Stimulated activated CD8-positive, alpha-beta memory T cell treated with anti-CD3 and anti-CD28 coated beads, Interleukin-4, amount 100 ng/mL, for 24 hours (primary cell): ENCODE measurements around the gene TRAF3IP3.
A peak's percentile ranks its signal among the peaks of the same experiment; 100 is the strongest.
"Not testable (repeated sequence)": the region's sequence is repeated elsewhere in the genome, so short reads cannot be mapped to it uniquely, and the experiment has no call there.

ENCODE experiments used
- DNase-seq: peaks from one replicate; pipeline ENCODE4 v3.0.0-alpha.2; 2020; ENCODE audit warnings: low read depth

Gene TRAF3IP3

DNA sequence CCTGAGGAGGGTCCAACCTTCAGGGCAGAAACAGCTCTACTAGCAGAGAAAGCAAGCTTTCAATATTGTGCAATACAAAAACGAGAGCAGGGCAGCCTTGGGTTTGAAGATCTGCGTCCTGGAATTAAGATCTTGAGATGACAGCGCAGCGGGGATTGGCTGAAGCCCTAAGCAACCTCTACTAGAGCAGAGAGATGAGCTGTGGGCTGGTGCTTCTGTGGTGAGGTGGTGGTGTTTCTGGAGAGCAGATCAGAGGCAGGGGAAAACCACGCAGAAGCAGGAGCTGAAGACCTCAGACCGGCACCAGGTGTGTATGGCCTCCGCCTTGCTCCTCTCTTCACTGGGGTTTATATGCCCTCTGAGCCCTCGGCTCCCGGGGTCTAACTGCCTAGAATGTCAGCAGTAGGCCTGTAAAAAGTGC is 12.5 kb downstream of the TRAF3IP3 start:
- DNase-seq = peak; percentile 63

GRCh38 chr1:209769171-209769904 is 13.5 kb downstream of the TRAF3IP3 start:
- DNase-seq = peak; percentile 64

DNA sequence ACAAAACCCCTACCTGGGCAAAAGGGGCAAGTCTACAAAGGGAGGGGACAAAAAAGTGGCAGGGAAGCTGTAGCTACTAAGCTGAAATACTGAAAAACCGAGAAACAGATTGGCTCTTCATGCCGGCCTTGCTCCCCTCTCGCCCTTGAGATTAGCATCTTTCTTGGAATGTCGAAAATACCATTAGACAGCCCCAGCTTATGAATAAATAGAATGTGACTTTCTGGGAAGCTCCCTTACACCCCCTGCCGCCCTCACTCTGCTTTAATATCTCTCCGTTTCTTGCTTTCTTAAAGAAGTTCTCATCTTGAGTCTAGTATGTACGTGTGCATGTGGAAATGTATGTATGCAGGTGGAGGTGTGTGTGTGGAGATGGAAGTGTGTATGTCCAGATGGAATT is 14.1 kb downstream of the TRAF3IP3 start:
- DNase-seq = no peak

GRCh38 chr1:209770636-209771415 is 15.0 kb downstream of the TRAF3IP3 start:
- DNase-seq = no peak

- DNase-seq = no peak
These were observed 16.3 kb downstream of the TRAF3IP3 start for GRCh38 chr1:209772126-209772525.

DNA sequence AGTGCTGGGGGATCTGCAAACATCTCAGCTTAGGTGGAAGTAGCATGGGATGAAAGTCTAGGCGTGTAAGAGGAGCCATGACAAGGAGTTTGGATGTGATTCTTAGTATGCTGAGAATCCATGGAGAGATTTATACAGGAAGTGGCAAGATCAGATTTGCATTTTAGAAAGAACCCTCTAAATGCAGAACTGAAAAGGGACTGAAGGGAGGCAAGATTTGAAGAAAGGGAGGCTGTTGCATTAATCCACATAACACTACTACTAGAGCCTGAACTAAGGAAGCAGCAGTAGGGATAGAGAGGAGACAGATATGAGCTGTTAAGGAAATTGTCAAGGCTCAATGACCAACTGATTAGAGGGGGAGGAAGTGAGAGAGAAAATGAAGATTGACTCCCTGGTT is 18.7 kb downstream of the TRAF3IP3 start:
- DNase-seq = no peak

DNA sequence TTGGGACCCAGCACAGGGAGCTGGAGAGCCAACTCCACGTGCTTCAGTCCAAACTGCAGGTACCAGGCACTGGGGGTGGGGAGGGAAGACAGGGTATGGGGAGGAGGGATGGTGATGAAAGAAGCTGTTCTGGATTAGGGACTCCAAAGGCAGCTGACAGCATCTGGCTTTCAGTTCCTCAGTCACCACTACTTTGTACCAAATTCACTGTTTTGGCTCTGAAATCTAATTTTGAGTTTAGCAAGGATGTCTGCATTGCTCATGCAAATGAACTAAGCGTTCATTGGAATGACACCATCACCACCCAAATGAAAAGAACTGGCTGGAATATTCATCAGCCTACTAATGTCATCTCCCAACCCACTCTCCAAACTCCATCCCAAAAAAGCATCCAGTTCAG is 19.8 kb downstream of the TRAF3IP3 start:
- no peak for DNase-seq

DNA sequence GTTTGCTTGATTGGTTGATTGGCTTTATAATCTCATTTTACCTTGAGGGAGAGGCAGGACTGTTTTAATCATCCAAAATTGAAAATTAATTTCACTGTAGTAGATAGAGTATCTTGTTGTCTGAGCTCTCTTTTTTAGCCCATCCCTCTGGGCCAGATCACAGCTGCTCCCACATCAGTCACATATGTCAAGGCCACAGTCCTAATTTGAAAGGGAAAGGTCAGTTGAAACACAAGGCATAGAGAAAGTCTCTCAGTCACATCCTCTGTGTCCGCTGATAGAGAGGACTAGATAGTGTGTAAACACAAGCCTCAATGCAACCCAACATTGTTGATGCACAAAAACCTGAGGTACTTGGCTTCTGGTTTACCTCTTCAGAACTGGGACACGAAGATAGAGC is 21.7 kb downstream of the TRAF3IP3 start:
- DNase-seq = no peak

DNA sequence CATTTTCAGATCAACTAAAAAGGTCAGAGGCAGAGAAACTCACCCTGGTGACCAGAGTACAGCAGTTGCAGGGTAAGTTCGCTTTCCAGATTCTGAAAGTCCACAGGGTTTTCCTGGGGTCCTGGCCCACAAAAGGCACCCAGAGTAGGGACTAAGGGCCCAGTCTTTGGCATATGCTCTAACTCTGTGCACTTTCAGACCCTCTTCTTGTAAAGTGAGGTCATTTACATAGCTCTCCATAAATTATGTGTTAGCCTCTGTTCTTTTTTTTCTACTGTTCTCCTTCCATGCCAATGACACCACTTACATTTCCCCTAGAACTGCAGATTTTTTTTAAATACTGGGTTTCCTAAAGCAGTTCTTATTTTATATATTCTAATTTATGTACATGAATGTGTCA is 22.2 kb downstream of the TRAF3IP3 start:
- DNase-seq = no peak

DNA sequence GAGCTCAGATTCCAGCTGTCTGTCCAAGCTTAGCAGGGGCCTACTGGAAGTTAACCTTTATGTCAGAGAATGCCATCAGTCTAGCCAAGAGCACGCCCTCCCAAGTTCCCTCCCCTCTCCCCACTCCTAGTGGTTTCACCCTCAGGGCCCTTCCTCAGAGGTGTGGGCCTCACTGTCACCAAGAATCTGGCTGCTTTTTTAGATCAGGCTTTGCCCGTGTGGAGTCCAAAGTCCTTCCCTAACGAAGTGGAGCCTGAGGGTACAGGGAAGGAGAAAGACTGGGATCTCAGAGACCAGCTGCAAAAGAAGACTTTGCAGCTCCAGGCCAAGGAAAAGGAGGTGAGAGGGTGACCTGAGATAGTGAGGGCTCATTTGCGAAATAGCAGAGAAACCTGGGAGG is 24.4 kb downstream of the TRAF3IP3 start:
- no peak for DNase-seq

- no peak for DNase-seq
These were observed 27.5 kb downstream of the TRAF3IP3 start for GRCh38 chr1:209783386-209783785.

DNA sequence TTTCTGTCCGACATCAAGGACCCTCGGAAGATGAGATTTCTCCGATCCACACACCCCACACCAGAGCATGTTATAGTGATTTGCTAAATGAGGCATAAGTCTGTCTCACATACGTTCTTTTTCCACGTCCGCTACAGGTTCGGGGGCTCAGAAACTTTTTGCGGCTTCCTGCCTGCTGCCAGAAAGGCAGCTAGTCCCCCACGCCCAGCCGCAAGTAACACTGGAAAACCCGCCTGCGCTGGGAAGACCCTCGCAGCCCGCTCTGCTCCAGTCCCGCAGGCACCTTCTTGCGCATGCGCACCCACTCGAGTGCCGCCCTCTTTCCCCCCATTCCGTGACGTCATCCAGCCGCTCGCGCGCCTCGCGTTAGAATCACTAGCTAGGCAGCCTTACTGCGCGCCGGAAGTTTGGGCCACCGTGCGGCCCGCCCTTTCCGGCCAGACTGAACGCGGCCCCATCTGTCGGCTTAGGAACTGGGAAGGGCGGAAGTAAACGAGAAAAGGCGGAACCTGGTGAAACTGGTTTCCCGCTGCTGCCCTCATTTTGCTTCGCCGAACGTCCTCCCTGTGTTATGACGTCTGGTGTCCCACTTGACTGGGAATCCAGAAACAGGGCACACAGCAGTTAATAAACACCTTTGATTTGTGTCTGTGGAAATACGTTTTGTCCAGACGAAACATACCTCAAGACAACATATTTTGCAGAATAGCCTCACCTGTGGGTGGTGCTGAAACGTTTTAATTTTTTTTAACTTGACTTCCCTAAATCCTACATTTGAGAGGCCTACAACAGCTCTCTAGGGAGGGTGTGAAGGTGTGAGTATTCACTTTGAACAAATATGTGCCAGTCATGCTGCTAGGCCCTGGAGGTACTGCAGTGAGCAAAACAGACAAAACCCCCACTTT is 28.7 kb downstream of the TRAF3IP3 start, which contains the start of gene C1orf74:
C1orf74 (minus strand) TSS at position 295 of the 905 bp plus-strand sequence. CDS start 925 bp downstream, outside the sequence.
- peak; percentile 100 for DNase-seq

GRCh38 chr1:209785592-209785991 is 29.7 kb downstream of the TRAF3IP3 start:
- no peak for DNase-seq

GRCh38 chr1:209786146-209786545 is 30.3 kb downstream of the TRAF3IP3 start:
- no peak for DNase-seq

DNA sequence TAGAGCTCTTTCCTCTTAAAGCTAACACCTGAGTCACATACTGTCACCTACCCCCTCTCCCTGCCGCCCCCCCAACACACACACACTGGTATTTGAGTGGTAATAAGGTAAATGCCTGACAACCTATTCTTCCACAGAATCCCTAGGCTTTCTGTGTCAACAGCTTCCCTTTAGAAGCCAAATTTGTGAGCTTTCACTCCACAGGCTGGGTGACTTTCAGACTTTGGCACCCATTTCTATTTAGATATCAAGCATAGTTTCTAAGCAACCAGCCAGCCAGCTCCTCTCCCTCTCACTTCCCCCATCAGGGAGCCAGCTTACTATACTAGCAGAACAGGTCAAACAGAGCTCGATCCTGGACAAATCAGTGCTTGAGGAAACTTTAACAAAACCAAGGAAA is 31.7 kb downstream of the TRAF3IP3 start:
- DNase-seq = no peak

GRCh38 chr1:209789245-209789644 is 33.4 kb downstream of the TRAF3IP3 start:
- DNase-seq = no peak

DNA sequence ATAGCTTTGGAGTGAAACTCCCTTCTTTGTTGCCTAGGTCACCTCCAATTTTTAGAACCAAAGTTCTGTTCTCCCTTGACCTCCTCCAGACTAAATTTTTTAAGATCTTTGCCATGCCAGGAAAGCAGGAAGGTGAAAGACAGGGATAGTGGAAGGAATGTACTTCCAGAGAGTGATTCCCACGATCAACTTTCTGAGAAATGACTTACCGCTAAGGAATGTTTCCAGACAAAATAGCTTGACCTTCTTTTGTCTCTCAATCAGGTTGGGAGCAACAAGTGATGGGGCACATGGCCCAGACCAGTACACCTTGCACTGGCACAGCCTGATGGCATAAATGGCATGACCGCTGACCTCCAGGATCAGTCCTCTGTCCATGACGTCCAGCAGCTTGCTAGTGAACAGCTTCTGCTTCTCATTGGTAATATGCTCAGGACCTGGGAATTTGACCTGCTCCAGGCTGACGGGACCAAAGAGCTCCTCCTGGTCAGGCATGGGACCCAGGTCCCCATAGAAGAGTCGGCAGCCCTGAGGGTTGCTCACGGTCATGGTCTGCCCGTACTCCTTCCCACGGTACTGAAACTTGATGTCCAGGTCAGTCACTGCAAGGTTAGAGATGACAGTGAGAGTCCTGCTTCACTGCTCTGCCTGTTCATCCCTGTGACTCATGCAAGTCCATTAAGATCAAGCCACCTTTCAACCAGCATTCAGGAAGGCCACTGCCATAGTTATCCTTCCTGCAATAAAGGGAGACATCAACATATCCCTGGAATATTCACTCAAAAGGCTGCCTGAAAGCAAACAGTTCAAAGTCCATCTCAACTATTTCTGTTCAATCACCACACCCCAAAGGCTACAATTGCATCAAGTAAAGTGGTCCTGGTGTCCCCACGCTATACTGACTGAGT is 34.7 kb downstream of the TRAF3IP3 start:
- no peak for DNase-seq

DNA sequence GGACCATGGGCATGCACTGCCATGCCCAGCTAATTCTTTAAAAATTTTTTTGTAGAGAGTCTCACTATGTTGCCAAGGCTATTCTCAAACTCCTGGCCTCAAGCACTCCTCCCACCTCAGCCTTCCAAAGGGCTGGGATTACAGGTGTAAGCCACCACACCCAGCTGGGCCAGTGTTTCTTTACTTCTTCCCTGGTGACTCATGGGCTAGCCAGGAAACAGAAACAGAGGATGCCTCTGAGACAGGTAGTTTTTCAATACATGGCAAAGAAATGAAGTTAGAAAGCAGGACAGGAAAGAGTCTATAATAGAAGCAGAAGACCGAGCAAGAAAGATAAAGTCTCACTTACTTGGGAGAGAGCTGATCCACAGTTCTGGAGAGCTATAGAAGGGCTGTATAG is 36.1 kb downstream of the TRAF3IP3 start:
- DNase-seq = no peak

DNA sequence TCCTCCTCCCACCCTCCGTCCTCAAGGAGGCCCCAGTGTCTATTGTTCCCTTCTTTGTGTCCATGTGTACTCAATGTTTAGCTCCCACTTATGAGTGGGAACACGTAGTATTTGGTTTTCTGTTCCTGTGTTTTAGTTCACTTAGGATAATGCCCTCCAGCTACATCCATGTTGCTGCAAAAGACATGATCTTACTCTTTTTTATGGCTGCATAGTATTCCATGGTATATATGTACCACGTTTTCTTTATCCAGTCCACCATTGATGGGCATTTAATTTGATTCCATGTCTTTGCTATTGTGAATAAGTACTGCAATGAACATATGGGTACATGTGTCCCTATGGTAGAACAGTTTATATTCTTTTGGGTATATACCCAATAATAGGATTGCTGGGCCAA is 37.9 kb downstream of the TRAF3IP3 start:
- DNase-seq = not testable (repeated sequence)

- DNase-seq = no peak
These were observed 42.3 kb downstream of the TRAF3IP3 start for GRCh38 chr1:209797978-209798639.
